ENCODE data around the gene NR3C1.

DNA sequence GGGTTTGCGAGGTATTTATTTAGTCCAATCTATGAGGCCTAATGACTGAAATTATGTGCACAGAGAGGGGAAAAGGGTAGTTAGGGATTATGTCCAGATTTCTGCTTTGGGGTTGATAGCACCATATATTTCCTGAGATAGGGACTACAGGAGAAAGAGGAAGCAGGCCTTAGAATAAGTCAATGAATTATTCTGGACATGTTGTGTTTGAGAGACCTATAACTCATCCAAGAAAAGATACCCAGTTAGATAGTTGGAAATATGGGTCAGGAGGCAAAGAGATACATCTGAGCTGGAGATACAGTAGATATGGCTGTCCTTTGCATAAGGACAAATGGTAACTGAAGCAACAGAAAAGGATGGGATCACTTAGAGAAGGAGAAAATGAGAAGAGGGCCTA lies 53.1 kb downstream of the NR3C1 start:
- TF ChIP-seq POLR2A (IDR thresholded peaks at IDR 0.05) (no peak), CTCF (IDR thresholded peaks at IDR 0.05) (no peak), POLR2AphosphoS5 (IDR thresholded peaks at IDR 0.05) (no peak), EP300 (IDR thresholded peaks at IDR 0.05) (no peak)

All from sigmoid colon (tissue), 4 donors.